Stimulated activated CD4-positive, alpha-beta T cell treated with anti-CD3 and anti-CD28 coated beads, Interleukin-12 subunit alpha, Interleukin-12 subunit beta, amount 100 ng/mL, for 24 hours (primary cell): ENCODE results near the gene OLFM3.

ENCODE experiments used
- DNase-seq, 2 experiments: peaks; one replicate each; pipeline ENCODE4 v3.0.0-alpha.2; 2020; ENCODE audit warnings: low read depth in 2 of 2

OLFM3 gene

GRCh38 chr1:101847626-101848025 is 149.1 kb downstream of the OLFM3 start:
- no peak for DNase-seq

GRCh38 chr1:101846820-101847219 is 149.9 kb downstream of the OLFM3 start:
- DNase-seq = no peak

GRCh38 chr1:101843160-101843559 is 153.6 kb downstream of the OLFM3 start:
- DNase-seq = no peak

GRCh38 chr1:101841824-101842223 is 154.9 kb downstream of the OLFM3 start:
- no peak for DNase-seq

- no peak for DNase-seq
Observed at GRCh38 chr1:101835988-101836387, 160.7 kb downstream of the OLFM3 start.

GRCh38 chr1:101833312-101833711 is 163.4 kb downstream of the OLFM3 start:
- DNase-seq = no peak

GRCh38 chr1:101826416-101826815 is 170.3 kb downstream of the OLFM3 start:
- no peak for DNase-seq

- no peak for DNase-seq
Observed at GRCh38 chr1:101820071-101820470, 176.7 kb downstream of the OLFM3 start.

GRCh38 chr1:101816262-101816661 is 180.5 kb downstream of the OLFM3 start:
- no peak for DNase-seq

GRCh38 chr1:101798417-101798816 is 198.3 kb downstream of the OLFM3 start:
- DNase-seq = no peak

- no peak for DNase-seq
Observed at GRCh38 chr1:101797722-101798121, 199.0 kb downstream of the OLFM3 start.

GRCh38 chr1:101781201-101781831 is 215.4 kb downstream of the OLFM3 start:
- DNase-seq = no peak

- DNase-seq = no peak
Observed at GRCh38 chr1:101769520-101769919, 227.2 kb downstream of the OLFM3 start.

- DNase-seq = no peak
Observed at GRCh38 chr1:101757985-101758384, 238.7 kb downstream of the OLFM3 start.

GRCh38 chr1:101756411-101756810 is 240.3 kb downstream of the OLFM3 start:
- no peak for DNase-seq
